Mammary epithelial cell (primary cell): ENCODE measurements around the gene PCDHA3.

Experiments
- EZH2 ChIP-seq: IDR thresholded peaks from 2 replicates; pipeline ENCODE4 v1.6.1; 2012; ENCODE audit warnings: low read length, inconsistent platforms, borderline replicate concordance
- TF ChIP-seq, protein P1 (sequence below), 2 donors: IDR thresholded peaks in 1 of 2; conservative IDR thresholded peaks in 1 of 2; 2 replicates each; pipeline ENCODE4 v1.5.1; 2011 to 2012; ENCODE audit warnings: inconsistent platforms in 2 of 2, low read length in 2 of 2, mild to moderate bottlenecking in 2 of 2, control low read depth in 1 of 2, low read depth in 1 of 2; ENCODE audit not compliant: insufficient read depth in 1 of 2; ENCODE audit errors: extremely low read depth in 1 of 2

DNA sequence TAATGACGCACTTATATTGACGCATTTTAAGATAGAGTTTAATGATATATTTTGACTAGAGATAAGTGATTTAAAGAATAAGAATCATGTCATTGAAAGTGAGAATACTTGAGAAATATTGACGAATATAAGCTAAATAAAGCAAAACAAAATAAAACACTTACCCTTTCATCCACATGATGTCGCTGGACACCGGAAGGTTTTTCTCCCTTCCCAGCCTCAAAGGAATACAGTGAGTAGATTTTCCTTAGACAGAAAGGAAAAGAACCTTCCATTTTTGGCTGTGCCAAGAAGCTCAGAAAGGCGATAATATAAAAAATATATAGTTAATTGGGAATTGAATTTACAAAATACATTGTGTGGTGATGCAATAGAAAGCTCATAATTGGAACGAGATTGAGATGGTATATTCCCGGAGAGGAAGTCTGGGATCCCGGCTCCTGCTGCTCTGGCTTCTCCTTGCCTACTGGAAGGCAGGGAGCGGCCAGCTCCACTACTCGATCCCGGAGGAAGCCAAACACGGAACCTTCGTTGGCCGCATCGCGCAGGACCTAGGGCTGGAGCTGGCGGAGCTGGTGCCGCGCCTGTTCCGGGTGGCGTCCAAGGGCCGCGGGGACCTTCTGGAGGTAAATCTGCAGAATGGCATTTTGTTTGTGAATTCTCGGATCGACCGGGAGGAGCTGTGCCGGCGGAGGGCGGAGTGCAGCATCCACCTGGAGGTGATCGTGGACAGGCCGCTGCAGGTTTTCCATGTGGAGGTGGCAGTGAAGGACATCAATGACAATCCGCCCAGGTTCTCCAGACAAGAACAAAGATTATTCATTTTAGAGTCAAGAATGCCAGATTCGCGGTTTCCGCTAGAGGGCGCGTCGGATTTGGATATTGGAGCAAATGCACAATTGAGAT, 20.8 kb downstream of the PCDHA3 start, which contains the start of gene PCDHA5:
- TF ChIP-seq, protein P1, sequence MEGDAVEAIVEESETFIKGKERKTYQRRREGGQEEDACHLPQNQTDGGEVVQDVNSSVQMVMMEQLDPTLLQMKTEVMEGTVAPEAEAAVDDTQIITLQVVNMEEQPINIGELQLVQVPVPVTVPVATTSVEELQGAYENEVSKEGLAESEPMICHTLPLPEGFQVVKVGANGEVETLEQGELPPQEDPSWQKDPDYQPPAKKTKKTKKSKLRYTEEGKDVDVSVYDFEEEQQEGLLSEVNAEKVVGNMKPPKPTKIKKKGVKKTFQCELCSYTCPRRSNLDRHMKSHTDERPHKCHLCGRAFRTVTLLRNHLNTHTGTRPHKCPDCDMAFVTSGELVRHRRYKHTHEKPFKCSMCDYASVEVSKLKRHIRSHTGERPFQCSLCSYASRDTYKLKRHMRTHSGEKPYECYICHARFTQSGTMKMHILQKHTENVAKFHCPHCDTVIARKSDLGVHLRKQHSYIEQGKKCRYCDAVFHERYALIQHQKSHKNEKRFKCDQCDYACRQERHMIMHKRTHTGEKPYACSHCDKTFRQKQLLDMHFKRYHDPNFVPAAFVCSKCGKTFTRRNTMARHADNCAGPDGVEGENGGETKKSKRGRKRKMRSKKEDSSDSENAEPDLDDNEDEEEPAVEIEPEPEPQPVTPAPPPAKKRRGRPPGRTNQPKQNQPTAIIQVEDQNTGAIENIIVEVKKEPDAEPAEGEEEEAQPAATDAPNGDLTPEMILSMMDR (conservative IDR thresholded peaks at IDR 0.05 in 1 of 2, IDR thresholded peaks at IDR 0.05 in 1 of 2; ENCODE audit: extremely low read depth in 1 of 2, insufficient read depth in 1 of 2, low read depth in 1 of 2, low read length in 2 of 2), result peak; percentile 43 to 55
- no peak for TF ChIP-seq EZH2
